Spleen (tissue), 7 donors: ENCODE results near the gene AGO4.

Experiments
- POLR2AphosphoS5 ChIP-seq, 3 donors: sonication (generic); formaldehyde crosslinking; IDR thresholded peaks; one replicate each; pipeline ENCODE4 v1.5.1; 2017; ENCODE audit warnings: antibody characterized with exemption in 3 of 3
- TF ChIP-seq, protein P1 (sequence below), 11 experiments: fragments of 200-600 bp in 7 of 11; fragments of 450-650 bp in 4 of 11; sonication (generic) in 4 of 11; IDR thresholded peaks in 8 of 11; conservative IDR thresholded peaks in 3 of 11; 1 replicate in 7 of 11; 2 replicates in 4 of 11; pipeline versions ENCODE4 v1.4.0 to v1.8.0; 2016 to 2021; ENCODE audit warnings: antibody characterized with exemption in 11 of 11, inconsistent platforms in 4 of 11, mild to moderate bottlenecking in 1 of 11
- donor health status: DM: no; HTN: no; CAD: no; lungs with moderate emphysema.
- donor health status: DM: no; HTN: no; CAD: no.
- donor health status: DM: no; HTN: no; CAD: no.

DNA sequence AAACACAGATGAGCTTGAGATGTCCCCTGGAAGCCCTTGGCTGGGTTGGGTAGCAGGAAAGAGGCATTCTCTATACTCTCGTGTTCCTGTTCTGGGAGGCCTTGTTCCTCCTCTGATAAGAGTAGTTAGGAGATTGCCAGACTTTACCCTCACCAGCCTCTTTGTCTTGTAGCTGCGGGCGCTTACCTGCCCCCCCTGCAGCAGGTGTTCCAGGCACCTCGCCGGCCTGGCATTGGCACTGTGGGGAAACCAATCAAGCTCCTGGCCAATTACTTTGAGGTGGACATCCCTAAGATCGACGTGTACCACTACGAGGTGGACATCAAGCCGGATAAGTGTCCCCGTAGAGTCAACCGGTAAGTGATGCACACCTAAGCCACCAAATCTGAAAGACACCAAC lies 80.4 kb downstream of the AGO4 start:
- TF ChIP-seq, protein P1, sequence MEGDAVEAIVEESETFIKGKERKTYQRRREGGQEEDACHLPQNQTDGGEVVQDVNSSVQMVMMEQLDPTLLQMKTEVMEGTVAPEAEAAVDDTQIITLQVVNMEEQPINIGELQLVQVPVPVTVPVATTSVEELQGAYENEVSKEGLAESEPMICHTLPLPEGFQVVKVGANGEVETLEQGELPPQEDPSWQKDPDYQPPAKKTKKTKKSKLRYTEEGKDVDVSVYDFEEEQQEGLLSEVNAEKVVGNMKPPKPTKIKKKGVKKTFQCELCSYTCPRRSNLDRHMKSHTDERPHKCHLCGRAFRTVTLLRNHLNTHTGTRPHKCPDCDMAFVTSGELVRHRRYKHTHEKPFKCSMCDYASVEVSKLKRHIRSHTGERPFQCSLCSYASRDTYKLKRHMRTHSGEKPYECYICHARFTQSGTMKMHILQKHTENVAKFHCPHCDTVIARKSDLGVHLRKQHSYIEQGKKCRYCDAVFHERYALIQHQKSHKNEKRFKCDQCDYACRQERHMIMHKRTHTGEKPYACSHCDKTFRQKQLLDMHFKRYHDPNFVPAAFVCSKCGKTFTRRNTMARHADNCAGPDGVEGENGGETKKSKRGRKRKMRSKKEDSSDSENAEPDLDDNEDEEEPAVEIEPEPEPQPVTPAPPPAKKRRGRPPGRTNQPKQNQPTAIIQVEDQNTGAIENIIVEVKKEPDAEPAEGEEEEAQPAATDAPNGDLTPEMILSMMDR (IDR thresholded peaks at IDR 0.05 in 8 of 11, conservative IDR thresholded peaks at IDR 0.05 in 3 of 11), result no peak
- TF ChIP-seq POLR2AphosphoS5 (IDR thresholded peaks at IDR 0.05), result no peak
